Femur (tissue), 1 donor: Measurements from ENCODE around the gene INPP5B.
"Not testable (repeated sequence)": the region's sequence is repeated elsewhere in the genome, so short reads cannot be mapped to it uniquely, and the experiment has no call there.

Source experiments
- DNase-seq: peaks from one replicate; pipeline ENCODE4 v3.0.0-alpha.2; 2017

INPP5B gene

DNA sequence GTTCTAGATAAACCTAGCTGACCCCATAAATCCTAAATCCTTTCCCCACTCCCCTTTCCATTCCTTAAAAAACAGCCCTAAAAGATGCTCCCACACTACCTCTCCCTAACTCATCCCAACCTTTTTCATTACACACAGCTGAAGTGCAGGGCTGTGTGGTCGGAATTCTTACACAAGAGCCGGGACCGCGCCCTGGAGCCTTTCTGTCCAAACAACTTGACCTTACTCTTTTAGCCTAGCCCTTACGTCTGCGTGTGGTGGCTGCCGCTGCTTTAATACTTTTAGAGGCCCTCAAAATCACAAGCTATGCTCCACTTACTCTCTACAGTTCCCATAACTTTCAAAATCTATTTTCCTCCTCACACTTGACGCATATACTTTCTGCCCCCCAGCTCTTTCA lies 36.0 kb downstream of the INPP5B start:
- DNase-seq = not testable (repeated sequence)

- DNase-seq = not testable (repeated sequence)
These were observed 38.3 kb downstream of the INPP5B start for GRCh38 chr1:37908531-37908930.

GRCh38 chr1:37907416-37908125 lies 39.3 kb downstream of the INPP5B start:
- DNase-seq = not testable (repeated sequence)

DNA sequence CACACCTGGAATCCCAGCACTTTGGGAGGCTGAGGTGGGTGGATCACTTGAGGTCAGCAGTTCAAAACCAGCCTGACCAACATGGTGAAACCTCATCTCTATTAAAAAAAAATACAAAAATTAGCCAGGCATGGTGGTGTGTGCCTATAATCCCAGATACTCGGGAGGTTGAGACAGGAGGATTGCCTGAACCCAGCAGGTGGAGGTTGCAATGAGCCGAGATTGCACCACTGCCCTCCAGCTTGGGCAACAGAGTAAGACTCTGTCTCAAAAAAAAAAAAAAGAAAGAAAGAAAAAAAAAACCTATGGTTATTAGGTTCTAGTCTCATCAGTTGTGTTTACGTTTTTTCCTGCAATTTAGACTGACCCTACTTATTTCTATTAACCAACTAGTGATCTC lies 40.3 kb downstream of the INPP5B start:
- not testable (repeated sequence) for DNase-seq

- no peak for DNase-seq
These were observed 41.1 kb downstream of the INPP5B start for GRCh38 chr1:37905727-37906126.

- not testable (repeated sequence) for DNase-seq
These were observed 42.9 kb downstream of the INPP5B start for GRCh38 chr1:37903921-37904320.

- no peak for DNase-seq
These were observed 43.9 kb downstream of the INPP5B start for GRCh38 chr1:37902983-37903382.

GRCh38 chr1:37901893-37902225 lies 45.0 kb downstream of the INPP5B start:
- no peak for DNase-seq

DNA sequence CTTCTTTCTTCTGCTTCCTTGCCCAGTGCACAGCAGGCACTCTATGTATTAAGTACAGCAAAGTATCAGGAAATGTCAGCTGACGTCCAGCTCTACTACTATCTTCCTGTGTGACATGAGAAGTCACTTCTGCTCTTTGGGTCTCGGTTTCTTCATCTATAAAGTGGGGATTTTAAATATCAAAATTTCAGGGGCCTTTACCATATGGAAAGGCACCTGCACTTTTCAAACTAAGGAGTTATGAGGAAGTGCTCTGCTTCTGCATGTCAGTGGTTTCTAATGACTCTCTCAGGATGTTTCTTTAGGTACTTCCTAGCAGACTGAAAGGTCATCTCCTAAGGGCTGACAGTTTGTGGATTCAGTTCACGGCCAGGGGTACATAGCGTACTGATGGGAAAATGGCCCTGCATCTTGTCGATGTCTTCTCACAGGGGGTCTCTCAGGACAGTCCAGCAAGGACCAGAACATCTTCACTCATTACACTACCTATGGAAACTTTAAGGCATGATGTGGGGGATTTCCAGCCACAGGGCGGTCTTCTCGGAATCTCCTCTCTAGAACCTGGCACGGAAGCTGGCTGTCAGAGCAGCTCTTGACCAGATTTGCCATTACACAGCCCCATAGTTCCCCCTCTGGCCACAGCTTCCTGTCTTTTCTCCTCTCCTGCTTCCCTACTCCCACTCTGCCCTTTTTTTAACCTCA lies 45.5 kb downstream of the INPP5B start:
- DNase-seq = no peak

DNA sequence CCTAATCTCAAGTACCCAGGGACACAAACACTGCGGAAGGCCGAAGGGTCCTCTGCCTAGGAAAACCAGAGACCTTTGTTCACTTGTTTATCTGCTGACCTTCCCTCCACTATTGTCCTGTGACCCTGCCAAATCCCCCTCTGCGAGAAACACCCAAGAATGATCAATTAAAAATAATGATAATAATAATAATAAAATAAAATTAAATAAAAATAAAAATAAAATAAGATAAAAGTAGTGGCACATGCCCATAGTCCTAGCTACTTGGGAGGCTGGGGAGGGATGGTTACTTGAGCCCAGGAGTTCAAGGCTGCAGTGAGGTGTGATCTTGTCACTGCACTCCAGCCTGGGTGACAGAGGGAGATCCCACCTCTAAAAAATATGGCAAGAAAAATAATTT lies 49.3 kb downstream of the INPP5B start:
- DNase-seq = not testable (repeated sequence)

GRCh38 chr1:37893673-37894072 lies 53.2 kb downstream of the INPP5B start:
- no peak for DNase-seq

- no peak for DNase-seq
These were observed 54.5 kb downstream of the INPP5B start for GRCh38 chr1:37892151-37893047.

DNA sequence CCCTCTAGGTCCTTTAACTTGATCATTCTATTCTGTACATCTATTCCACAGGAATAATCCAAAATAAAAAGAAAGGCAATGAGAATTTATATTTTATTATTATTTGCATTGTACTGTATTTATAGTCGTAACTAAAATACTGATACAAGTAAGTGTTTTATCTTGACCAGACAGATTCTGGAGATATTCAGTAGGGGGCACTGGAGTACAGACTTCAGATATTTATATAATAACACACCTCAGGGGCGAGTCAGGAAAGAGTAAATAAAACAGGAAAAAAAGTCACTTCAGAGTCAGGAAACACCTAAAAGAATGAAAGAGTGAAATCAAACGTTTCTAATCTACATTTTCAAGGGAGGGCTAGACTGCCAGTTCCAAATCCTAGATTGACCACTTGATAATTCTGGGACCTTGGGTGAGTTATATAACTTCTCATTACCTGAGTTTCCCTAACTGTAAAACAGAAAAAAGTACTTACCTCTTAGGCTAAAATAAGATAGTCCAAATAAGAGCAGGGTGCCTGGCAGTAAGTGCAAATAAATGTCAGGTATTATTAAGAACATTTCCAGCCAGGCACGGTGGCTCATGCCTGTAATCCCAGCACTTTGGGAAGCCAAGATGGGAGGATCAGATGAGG lies 56.4 kb downstream of the INPP5B start:
- DNase-seq = no peak

- no peak for DNase-seq
These were observed 58.7 kb downstream of the INPP5B start for GRCh38 chr1:37888022-37888700.

DNA sequence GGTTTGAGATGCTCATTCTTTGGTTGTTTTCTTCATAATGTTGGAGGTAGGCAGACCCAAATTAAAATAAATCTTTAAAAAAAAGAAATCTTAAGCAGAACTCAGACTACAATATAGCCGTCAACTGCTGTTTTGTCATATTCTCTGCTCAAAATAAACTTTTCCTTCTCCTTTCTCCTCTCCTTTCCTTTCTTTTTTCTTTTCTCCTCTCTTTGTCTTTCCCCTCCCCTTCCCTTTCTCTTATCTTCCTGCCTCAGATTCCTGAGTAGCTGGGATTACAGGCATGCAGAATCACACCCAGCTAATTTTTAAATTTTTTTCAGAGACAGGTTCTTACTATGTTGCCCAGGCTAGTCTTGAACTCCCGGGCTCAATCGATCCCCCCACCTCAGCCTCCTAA lies 62.7 kb downstream of the INPP5B start:
- DNase-seq = no peak

DNA sequence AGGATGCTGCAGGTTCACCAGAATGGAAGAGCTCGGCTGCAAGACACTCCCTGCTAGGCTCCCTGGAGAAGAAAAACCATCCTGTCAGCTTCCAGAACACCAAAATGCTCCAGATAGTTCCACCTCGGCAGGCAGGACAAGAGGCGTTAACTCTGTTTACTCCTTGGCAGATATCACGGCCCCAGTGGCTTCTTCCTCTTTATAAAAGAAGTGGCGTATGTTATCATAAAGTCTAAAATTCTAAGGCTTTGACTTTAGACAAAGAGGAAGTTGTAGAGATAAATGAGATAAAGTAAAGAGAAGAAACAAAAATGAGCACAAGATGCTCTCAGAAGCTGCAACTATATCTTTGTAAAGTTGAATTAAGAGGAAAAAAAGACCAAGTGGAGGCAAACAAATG lies 63.2 kb downstream of the INPP5B start:
- no peak for DNase-seq

DNA sequence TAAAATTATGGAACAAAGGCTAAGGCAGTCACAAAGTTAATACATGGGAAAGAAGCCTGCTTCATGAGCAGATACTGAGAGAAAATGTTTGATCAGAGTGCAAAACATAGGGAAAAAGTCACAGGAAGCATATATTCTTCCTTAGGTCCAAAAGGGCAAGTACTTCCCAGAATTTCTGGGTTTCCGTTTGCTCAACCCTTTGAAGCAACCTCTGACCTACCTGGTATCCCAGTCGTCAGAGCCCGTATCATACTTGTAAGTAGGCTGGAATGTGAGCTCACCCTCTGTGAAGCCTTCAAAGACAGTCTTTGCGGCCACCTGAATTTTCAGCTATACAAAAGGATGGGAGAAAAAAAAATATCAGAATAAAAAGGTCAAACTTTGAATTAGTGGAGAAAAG lies 67.0 kb downstream of the INPP5B start:
- DNase-seq = no peak

DNA sequence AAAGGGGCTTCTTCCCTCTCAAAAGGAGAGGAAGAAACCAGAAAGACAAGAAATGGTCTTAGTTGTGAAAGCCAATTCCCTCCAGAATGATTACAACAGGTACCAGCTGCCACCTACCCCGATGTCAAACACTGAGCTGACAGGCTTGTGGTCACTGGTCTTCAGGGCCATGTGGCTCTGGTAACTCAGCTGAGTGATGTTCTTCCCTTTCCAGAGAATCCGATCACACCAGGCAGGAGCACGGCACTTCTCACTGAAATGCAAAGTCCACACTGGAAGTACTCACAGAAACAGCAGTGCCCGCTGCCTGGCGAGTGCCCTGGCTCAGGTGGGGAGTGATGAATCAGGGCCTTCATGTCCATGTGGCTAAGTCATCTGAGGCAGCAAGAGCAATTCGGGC lies 68.8 kb downstream of the INPP5B start:
- DNase-seq = no peak

GRCh38 chr1:37875833-37876232 lies 71.0 kb downstream of the INPP5B start:
- DNase-seq = no peak

DNA sequence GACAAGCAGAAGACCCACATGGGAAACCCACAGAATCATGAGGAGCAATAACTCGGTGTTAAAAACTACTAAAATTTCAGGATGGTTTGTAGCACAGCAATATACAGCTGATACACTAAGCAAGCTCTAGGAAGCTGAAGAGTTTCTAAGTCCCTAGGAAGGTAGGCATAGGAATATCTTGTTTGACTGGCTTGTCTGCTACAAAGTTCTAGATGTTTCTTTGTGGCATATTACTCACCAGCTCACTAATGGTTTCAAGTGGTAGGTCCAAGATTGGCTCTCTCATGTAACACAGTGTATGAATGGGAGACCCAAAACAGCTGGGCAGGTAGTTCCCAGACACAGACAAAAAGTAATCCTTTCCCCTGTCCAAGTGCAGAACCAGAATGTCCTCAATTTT lies 74.2 kb downstream of the INPP5B start:
- no peak for DNase-seq

GRCh38 chr1:37868466-37868865 lies 78.4 kb downstream of the INPP5B start:
- no peak for DNase-seq

- no peak for DNase-seq
These were observed 79.1 kb downstream of the INPP5B start for GRCh38 chr1:37867784-37868183.

GRCh38 chr1:37866491-37866890 lies 80.4 kb downstream of the INPP5B start:
- no peak for DNase-seq
